HEK293 (cell line): Measurements from ENCODE around the gene PFDN1.

Experiments
- CTCF ChIA-PET: fragments of 350-600 bp; formaldehyde crosslinking; extraction: SDS; loops from one replicate; lab custom pipeline; 2021; ENCODE audit warnings: antibody characterized with exemption; lab: Yijun Ruan, JAX
- POLR2A ChIA-PET: fragments of 300-600 bp; formaldehyde crosslinking; extraction: SDS; loops from one replicate; lab custom pipeline; 2020; ENCODE audit warnings: antibody characterized with exemption, inconsistent platforms; lab: Yijun Ruan, JAX
- H3K27ac ChIP-seq: fragments of 200-500 bp; sonication (Bioruptor generic); 2 replicates; pipeline ENCODE4 v1.5.1; 2014; ENCODE audit warnings: low read depth, low read length, control low read depth, inconsistent platforms; ENCODE audit errors: extremely low read depth
- H3K36me3 ChIP-seq, 2 experiments: fragments of 200-500 bp in 1 of 2; sonication (Bioruptor generic) in 1 of 2; 1 replicate in 1 of 2; 2 replicates in 1 of 2; pipeline ENCODE4 v1.5.1; 2014 to 2017; ENCODE audit warnings: inconsistent platforms in 2 of 2, low read length in 2 of 2; ENCODE audit not compliant: control insufficient read depth in 2 of 2, insufficient read depth in 1 of 2
- H3K4me1 ChIP-seq: fragments of 200-500 bp; sonication (Bioruptor generic); 2 replicates; pipeline ENCODE4 v1.5.1; 2014; ENCODE audit warnings: mild to moderate bottlenecking, low read length, inconsistent platforms; ENCODE audit not compliant: control insufficient read depth, insufficient read depth
- H3K4me3 ChIP-seq: 2 replicates; pipeline ENCODE4 v1.5.1; 2011; ENCODE audit warnings: low read depth, mild to moderate bottlenecking, control low read depth, low read length, moderate library complexity
- H3K9me3 ChIP-seq: fragments of 200-500 bp; sonication (Bioruptor generic); 2 replicates; pipeline ENCODE4 v1.5.1; 2014; ENCODE audit warnings: low read depth, low read length, inconsistent platforms; ENCODE audit not compliant: control insufficient read depth, insufficient read depth
- CTCF ChIP-seq: fragments of 450-650 bp; formaldehyde crosslinking; IDR thresholded peaks from 2 replicates; pipeline ENCODE4 v1.5.1; 2016; ENCODE audit warnings: missing biosample characterization, missing genetic modification characterization
- IKZF3 ChIP-seq: fragments of 450-650 bp; IDR thresholded peaks from 2 replicates; pipeline ENCODE4 v1.5.0; 2018; ENCODE audit warnings: missing biosample characterization, mild to moderate bottlenecking, missing genetic modification characterization, moderate library complexity
- PRDM1 ChIP-seq: fragments of 450-650 bp; formaldehyde crosslinking; IDR thresholded peaks from 2 replicates; pipeline ENCODE4; 2016; ENCODE audit warnings: missing biosample characterization, missing genetic modification characterization
- PRDM10 ChIP-seq: fragments of 450-650 bp; formaldehyde crosslinking; IDR thresholded peaks from 2 replicates; pipeline ENCODE4 v1.5.1; 2016; ENCODE audit warnings: missing biosample characterization, missing genetic modification characterization
- PRDM6 ChIP-seq: fragments of 450-650 bp; formaldehyde crosslinking; IDR thresholded peaks from 2 replicates; pipeline ENCODE4 v1.5.1; 2017; ENCODE audit warnings: missing biosample characterization, missing genetic modification characterization
- ZBTB7A ChIP-seq: fragments of 450-650 bp; formaldehyde crosslinking; IDR thresholded peaks from 2 replicates; pipeline ENCODE4 v1.5.1; 2016; ENCODE audit warnings: low read depth, missing biosample characterization, missing genetic modification characterization
- ZNF169 ChIP-seq: fragments of 450-650 bp; formaldehyde crosslinking; IDR thresholded peaks from 2 replicates; pipeline ENCODE4 v1.5.1; 2016; ENCODE audit warnings: missing biosample characterization, missing genetic modification characterization
- ZNF324 ChIP-seq: fragments of 450-650 bp; formaldehyde crosslinking; IDR thresholded peaks from 2 replicates; pipeline ENCODE4 v1.5.1; 2016; ENCODE audit warnings: missing biosample characterization, missing genetic modification characterization
- ZNF341 ChIP-seq: fragments of 450-650 bp; formaldehyde crosslinking; IDR thresholded peaks from 2 replicates; pipeline ENCODE4; 2016; ENCODE audit warnings: low read depth, missing biosample characterization, missing genetic modification characterization
- ZNF394 ChIP-seq: fragments of 450-650 bp; formaldehyde crosslinking; IDR thresholded peaks from 2 replicates; pipeline ENCODE4 v1.5.1; 2016; ENCODE audit warnings: missing biosample characterization, missing genetic modification characterization, mild to moderate bottlenecking, moderate library complexity, borderline replicate concordance
- ZNF529 ChIP-seq: fragments of 450-650 bp; formaldehyde crosslinking; IDR thresholded peaks from 2 replicates; pipeline ENCODE4 v1.5.1; 2017; ENCODE audit warnings: missing genetic modification characterization, missing biosample characterization; ENCODE audit not compliant: insufficient replicate concordance
- ZNF530 ChIP-seq: fragments of 450-650 bp; formaldehyde crosslinking; IDR thresholded peaks from 2 replicates; pipeline ENCODE4 v1.5.1; 2016; ENCODE audit warnings: low read depth, missing biosample characterization, missing genetic modification characterization
- ZNF670 ChIP-seq: fragments of 450-650 bp; formaldehyde crosslinking; IDR thresholded peaks from 2 replicates; pipeline ENCODE4 v1.5.1; 2016; ENCODE audit warnings: missing biosample characterization, missing genetic modification characterization, low read depth
- ZXDB ChIP-seq: fragments of 450-650 bp; formaldehyde crosslinking; IDR thresholded peaks from 2 replicates; pipeline ENCODE4 v1.5.1; 2016; ENCODE audit warnings: missing biosample characterization, missing genetic modification characterization

PFDN1 gene

GRCh38 chr5:140207250-140207964, 95.5 kb downstream of the PFDN1 start (continued):
- TF ChIP-seq ZNF394 (tag by site-specific recombination): no peak

GRCh38 chr5:140205952-140206351, 96.9 kb downstream of the PFDN1 start:
- Histone ChIP-seq H3K4me3 (no peak overlapping the region), H3K4me1 (peaks cover 4% of the 10 kb centered on the region), H3K27ac (no peak overlapping the region), H3K9me3 (no peaks in the 10 kb centered on the region), H3K36me3 (no peaks in the 10 kb centered on the region)
- TF ChIP-seq IKZF3 (tag by site-specific recombination) (no peak), ZBTB7A (tag by site-specific recombination) (no peak), CTCF (tag by site-specific recombination) (peak; percentile 38), ZNF169 (tag by site-specific recombination) (no peak), ZNF529 (tag by site-specific recombination) (no peak), PRDM1 (peak; percentile 94), ZNF670 (tag by site-specific recombination) (no peak), ZNF530 (tag by site-specific recombination) (no peak)
- ChIA-PET POLR2A (interaction anchor here (1.5 kb wide), 1 partner anchor 10 kb away, joined by 4 read pairs; no protein-coding TSS in a partner anchor), CTCF (interaction anchor here (0.5 to 1.5 kb wide), 9 partner anchors 8 to 357 kb away, joined by 3 to 6 read pairs (median 3); no protein-coding TSS in a partner anchor)

GRCh38 chr5:140205216-140205615, 97.7 kb downstream of the PFDN1 start:
- Histone ChIP-seq H3K27ac (no peak overlapping the region), H3K9me3 (no peaks in the 10 kb centered on the region), H3K4me1 (peaks cover 4% of the 10 kb centered on the region), H3K4me3 (no peak overlapping the region), H3K36me3 (no peaks in the 10 kb centered on the region)
- TF ChIP-seq ZXDB (tag by site-specific recombination) (no peak), ZNF324 (tag by site-specific recombination) (no peak), PRDM6 (tag by site-specific recombination) (peak; percentile 60), PRDM10 (tag by site-specific recombination) (peak; percentile 53; the same call in 1 of the 2 replicates), ZNF341 (tag by site-specific recombination) (peak; percentile 28; the same call in 1 of the 2 replicates), IKZF3 (tag by site-specific recombination) (0 out of 2 replicates have a peak, but pooled peaks have one; percentile 8)
- POLR2A ChIA-PET: interaction anchor here (0.5 kb wide), 1 partner anchor 429 kb away, joined by 3 read pairs; no protein-coding TSS in a partner anchor
- CTCF ChIA-PET: interaction anchor here (0.6 to 1.5 kb wide), 4 partner anchors 8 to 358 kb away, joined by 3 to 6 read pairs (median 4); no protein-coding TSS in a partner anchor
